Activated T-helper 17 cell treated with anti-CD3 and anti-CD28 coated beads, Interleukin-2, amount 50 U/mL, for 72 hours (primary cell): ENCODE data around the gene PTBP3. TPM values are rescaled to one million over a fixed set of nuclear protein-coding genes. Genes with fewer than 3 reads are reported as not detected.
"Not testable (repeated sequence)": the region's sequence is repeated elsewhere in the genome, so short reads cannot be mapped to it uniquely, and the experiment has no call there.

Experiments used
- ATAC-seq: fragments of 150-1000 bp; cut with Tn5 transposase; replicated peaks from 2 replicates; pipeline ENCODE4 v1.10.0; 2021; ENCODE audit warnings: mild to moderate bottlenecking, moderate library complexity
- H3K27ac Mint-ChIP-seq: one replicate; pipeline ENCODE4 v1.8.0; 2022; ENCODE audit warnings: mixed read lengths
- H3K27me3 Mint-ChIP-seq: one replicate; pipeline ENCODE4 v1.8.0; 2022; ENCODE audit warnings: mixed read lengths
- H3K36me3 Mint-ChIP-seq: one replicate; pipeline ENCODE4 v1.8.0; 2022; ENCODE audit warnings: low read depth, mild to moderate bottlenecking, mixed read lengths
- H3K4me1 Mint-ChIP-seq: one replicate; pipeline ENCODE4 v1.8.0; 2022; ENCODE audit warnings: mixed read lengths
- H3K4me3 Mint-ChIP-seq: one replicate; pipeline ENCODE4 v1.8.0; 2022; ENCODE audit warnings: mild to moderate bottlenecking, mixed read lengths
- H3K9me3 Mint-ChIP-seq: one replicate; pipeline ENCODE4 v1.8.0; 2022; ENCODE audit warnings: mixed read lengths
- total RNA-seq, 2 donors: library from RNA; stranded (reverse); gene quantifications; one replicate each; pipeline ENCODE4 v1.2.3, GENCODE V29; 2022

PTBP3 gene, protein sequence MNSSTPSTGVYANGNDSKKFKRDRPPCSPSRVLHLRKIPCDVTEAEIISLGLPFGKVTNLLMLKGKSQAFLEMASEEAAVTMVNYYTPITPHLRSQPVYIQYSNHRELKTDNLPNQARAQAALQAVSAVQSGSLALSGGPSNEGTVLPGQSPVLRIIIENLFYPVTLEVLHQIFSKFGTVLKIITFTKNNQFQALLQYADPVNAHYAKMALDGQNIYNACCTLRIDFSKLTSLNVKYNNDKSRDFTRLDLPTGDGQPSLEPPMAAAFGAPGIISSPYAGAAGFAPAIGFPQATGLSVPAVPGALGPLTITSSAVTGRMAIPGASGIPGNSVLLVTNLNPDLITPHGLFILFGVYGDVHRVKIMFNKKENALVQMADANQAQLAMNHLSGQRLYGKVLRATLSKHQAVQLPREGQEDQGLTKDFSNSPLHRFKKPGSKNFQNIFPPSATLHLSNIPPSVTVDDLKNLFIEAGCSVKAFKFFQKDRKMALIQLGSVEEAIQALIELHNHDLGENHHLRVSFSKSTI
- 100 to 1,000 TPM in 1 of 2 donors, 10 to 100 TPM in 1; 83.5 to 117 TPM for total RNA-seq

- Mint-ChIP-seq H3K4me3 (peak within 1 kb of the TSS; percentile 79), H3K4me1 (peaks cover 13% of the 10 kb centered on the region), H3K27ac (peak within 1 kb of the TSS; percentile 89), H3K36me3 (peaks cover 6% of the 10 kb centered on the region), H3K27me3 (no peaks in the 10 kb centered on the region), H3K9me3 (no peaks in the 10 kb centered on the region)
- ATAC-seq: peak; percentile 78
Measured at GRCh38 chr9:112332977-112333638, at the start of gene PTBP3. Gene PTBP3, minus strand, starts transcription at chr9:112333619. Its CDS starts 35,754 bp downstream, at chr9:112297865.

GRCh38 chr9:112382501-112383364, 49.3 kb upstream of the PTBP3 start:
- H3K4me1 Mint-ChIP-seq: peaks cover 7% of the 10 kb centered on the region
- H3K4me3 Mint-ChIP-seq: no peak overlapping the region
- no peaks in the 10 kb centered on the region for H3K9me3 Mint-ChIP-seq
- ATAC-seq: no peak
- H3K36me3 Mint-ChIP-seq: peaks cover 12% of the 10 kb centered on the region
- no peak overlapping the region for H3K27ac Mint-ChIP-seq
- no peaks in the 10 kb centered on the region for H3K27me3 Mint-ChIP-seq

DNA sequence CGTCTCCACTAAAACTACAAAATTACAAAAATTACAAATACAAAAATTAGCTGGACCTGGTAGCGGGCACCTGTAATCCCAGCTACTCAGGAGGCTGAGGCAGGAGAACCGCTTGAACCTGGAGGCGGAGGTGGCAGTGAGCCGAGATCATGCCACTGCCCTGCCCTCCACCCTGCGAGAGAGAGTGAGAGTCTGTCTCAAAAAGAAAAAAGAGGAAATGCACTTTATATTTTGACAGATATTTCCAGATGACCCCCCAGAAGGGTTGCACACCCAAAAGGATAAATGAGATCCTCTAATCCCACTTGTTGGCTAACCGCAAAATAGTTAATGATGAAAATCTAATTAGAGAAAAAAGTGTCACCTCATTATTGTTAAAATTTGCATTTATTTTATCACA, 48.6 kb upstream of the PTBP3 start:
- no peak overlapping the region for H3K27ac Mint-ChIP-seq
- no peak overlapping the region for H3K4me3 Mint-ChIP-seq
- no peak for ATAC-seq
- no peaks in the 10 kb centered on the region for H3K27me3 Mint-ChIP-seq
- no peaks in the 10 kb centered on the region for H3K9me3 Mint-ChIP-seq
- peaks cover 11% of the 10 kb centered on the region for H3K4me1 Mint-ChIP-seq
- peaks cover 12% of the 10 kb centered on the region for H3K36me3 Mint-ChIP-seq

DNA sequence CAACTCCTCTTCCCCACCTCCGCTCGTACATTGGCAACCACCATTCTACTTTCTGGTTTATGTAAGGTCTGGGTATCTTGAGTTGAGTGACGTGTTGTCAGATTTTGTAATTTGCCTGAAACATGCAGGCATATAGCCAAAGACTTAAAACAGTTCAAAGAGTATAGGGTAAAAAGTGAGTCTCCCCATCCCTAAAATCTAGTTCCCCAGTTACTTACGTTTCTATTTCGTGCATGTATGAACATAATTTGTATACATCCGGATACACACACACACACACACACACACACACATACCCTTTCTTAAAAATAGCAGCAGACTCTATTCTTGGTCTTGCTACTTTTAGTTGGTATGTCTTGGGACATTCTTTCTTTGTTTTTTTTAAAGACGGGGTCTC, 47.4 kb upstream of the PTBP3 start:
- ATAC-seq: no peak
- Mint-ChIP-seq H3K36me3 (peaks cover 5% of the 10 kb centered on the region), H3K4me1 (peaks cover 11% of the 10 kb centered on the region), H3K9me3 (no peaks in the 10 kb centered on the region), H3K4me3 (peak overlapping the region; percentile 100), H3K27me3 (no peaks in the 10 kb centered on the region), H3K27ac (peak overlapping the region; percentile 88)

DNA sequence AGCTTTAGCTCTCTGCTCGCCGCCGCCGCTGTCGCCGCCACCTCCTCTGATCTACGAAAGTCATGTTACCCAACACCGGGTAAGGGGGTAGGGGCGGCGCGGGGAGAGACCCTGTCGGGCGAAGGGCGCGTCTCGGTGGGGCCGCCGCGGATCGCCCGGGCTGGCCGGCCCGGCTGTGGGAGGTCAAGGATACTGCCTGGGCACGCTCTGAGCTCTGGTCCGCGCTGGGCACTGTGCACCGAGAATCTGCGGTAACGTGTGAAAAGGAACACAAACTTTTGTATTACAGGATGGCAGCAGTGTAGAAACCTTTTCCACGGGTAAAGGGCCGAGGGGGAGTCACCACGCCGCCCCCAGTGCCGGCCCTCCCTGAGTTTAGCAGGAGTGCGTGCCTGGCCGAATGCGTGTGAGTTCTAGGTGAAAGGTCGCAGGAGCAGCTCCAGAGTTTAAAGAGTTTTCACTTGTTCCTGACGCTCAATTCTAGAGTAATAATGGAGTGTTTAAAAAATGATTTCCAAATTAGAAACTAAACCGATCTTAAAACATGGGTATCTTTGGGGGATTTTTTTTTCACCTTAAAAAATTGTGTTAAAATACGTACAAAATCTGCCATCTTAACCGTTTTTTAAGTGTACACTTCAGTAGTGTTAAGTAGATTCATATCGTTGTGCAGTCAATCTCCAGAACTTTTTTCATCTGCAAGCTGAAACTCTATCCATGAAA, 46.8 kb upstream of the PTBP3 start, which contains the start of gene HSDL2:
HSDL2 (plus strand) TSS at position 7 of the 723 bp plus-strand sequence; CDS start at position 63, 56 bp downstream.
- peaks cover 5% of the 10 kb centered on the region for H3K36me3 Mint-ChIP-seq
- ATAC-seq: peak; percentile 27
- peak within 1 kb of the TSS; percentile 99 for H3K27ac Mint-ChIP-seq
- H3K4me1 Mint-ChIP-seq: peaks cover 11% of the 10 kb centered on the region
- H3K27me3 Mint-ChIP-seq: no peaks in the 10 kb centered on the region
- no peaks in the 10 kb centered on the region for H3K9me3 Mint-ChIP-seq
- H3K4me3 Mint-ChIP-seq: peak within 1 kb of the TSS; percentile 100

- Mint-ChIP-seq H3K4me1 (peaks cover 11% of the 10 kb centered on the region), H3K27ac (peak overlapping the region; percentile 99), H3K4me3 (peak overlapping the region; percentile 100), H3K27me3 (no peaks in the 10 kb centered on the region), H3K36me3 (peaks cover 5% of the 10 kb centered on the region), H3K9me3 (no peaks in the 10 kb centered on the region)
- peak; percentile 91 for ATAC-seq
Measured at GRCh38 chr9:112379177-112380101, 46.0 kb upstream of the PTBP3 start.

- peak; percentile 0 for ATAC-seq
- Mint-ChIP-seq H3K36me3 (peaks cover 5% of the 10 kb centered on the region), H3K4me3 (peak overlapping the region; percentile 100), H3K27ac (peak overlapping the region; percentile 99), H3K4me1 (peaks cover 11% of the 10 kb centered on the region), H3K9me3 (no peaks in the 10 kb centered on the region), H3K27me3 (no peaks in the 10 kb centered on the region)
Measured at GRCh38 chr9:112378328-112379176, 45.1 kb upstream of the PTBP3 start.

- no peaks in the 10 kb centered on the region for H3K27me3 Mint-ChIP-seq
- H3K27ac Mint-ChIP-seq: no peak overlapping the region
- H3K4me1 Mint-ChIP-seq: peaks cover 11% of the 10 kb centered on the region
- no peaks in the 10 kb centered on the region for H3K9me3 Mint-ChIP-seq
- ATAC-seq: no peak
- H3K36me3 Mint-ChIP-seq: peaks cover 5% of the 10 kb centered on the region
- peak overlapping the region; percentile 100 for H3K4me3 Mint-ChIP-seq
Measured at GRCh38 chr9:112377684-112378327, 44.4 kb upstream of the PTBP3 start.

GRCh38 chr9:112377087-112377486, 43.7 kb upstream of the PTBP3 start:
- H3K4me3 Mint-ChIP-seq: peak overlapping the region; percentile 100
- H3K27ac Mint-ChIP-seq: no peak overlapping the region
- H3K27me3 Mint-ChIP-seq: no peaks in the 10 kb centered on the region
- H3K9me3 Mint-ChIP-seq: no peaks in the 10 kb centered on the region
- peaks cover 5% of the 10 kb centered on the region for H3K36me3 Mint-ChIP-seq
- ATAC-seq: no peak
- peaks cover 11% of the 10 kb centered on the region for H3K4me1 Mint-ChIP-seq

DNA sequence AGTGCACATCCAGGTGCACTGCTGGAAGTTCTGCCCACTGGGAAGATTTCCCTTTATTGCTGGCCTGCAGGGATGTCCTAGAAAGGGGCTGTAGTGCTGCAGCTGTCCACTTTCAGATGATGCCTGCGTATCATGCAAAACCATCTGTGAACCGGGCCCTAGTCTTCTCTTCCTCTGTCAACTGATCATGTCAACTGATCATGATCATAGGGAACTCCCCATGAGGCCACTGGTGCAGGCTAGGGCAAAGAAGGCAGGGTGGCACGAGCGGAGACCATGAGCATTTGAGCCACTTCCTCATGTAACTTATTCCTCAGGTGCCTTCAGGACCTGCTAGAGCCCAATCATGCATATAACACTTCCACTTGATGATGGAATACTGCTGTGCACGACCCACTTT, 41.9 kb upstream of the PTBP3 start:
- Mint-ChIP-seq H3K36me3 (peaks cover 5% of the 10 kb centered on the region), H3K9me3 (no peaks in the 10 kb centered on the region), H3K27me3 (no peaks in the 10 kb centered on the region), H3K4me1 (peaks cover 11% of the 10 kb centered on the region), H3K27ac (no peak overlapping the region), H3K4me3 (no peak overlapping the region)
- ATAC-seq: no peak

- not testable (repeated sequence) for H3K36me3 Mint-ChIP-seq, H3K4me3 Mint-ChIP-seq, ATAC-seq, H3K9me3 Mint-ChIP-seq, H3K27ac Mint-ChIP-seq, H3K27me3 Mint-ChIP-seq
- H3K4me1 Mint-ChIP-seq: peaks cover 11% of the 10 kb centered on the region
Measured at GRCh38 chr9:112374232-112374631, 40.8 kb upstream of the PTBP3 start.

DNA sequence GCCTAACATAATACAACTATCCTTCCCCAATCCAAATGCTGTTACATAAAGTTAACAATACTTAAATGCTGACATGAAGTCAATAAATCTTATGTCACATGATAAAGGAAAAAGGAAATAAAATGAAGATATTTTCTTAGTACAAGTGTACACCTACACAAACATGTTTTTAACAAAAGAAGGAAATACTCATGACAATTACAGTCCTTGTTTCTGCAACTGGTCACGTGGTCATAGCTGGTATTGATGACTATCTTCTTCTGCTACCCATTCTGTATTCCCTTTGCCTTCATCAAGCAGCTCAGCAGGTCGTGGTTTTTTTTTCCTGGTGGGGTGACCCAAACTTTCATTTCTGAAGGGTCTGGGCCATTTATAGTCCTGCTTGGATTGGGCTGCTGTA, 40.2 kb upstream of the PTBP3 start:
- not testable (repeated sequence) for ATAC-seq, H3K36me3 Mint-ChIP-seq, H3K27me3 Mint-ChIP-seq, H3K27ac Mint-ChIP-seq, H3K4me3 Mint-ChIP-seq, H3K9me3 Mint-ChIP-seq
- H3K4me1 Mint-ChIP-seq: peaks cover 11% of the 10 kb centered on the region
